HUES64 (cell line): Measurements from ENCODE around the gene FEM1A.
"Not testable (repeated sequence)": the region's sequence is repeated elsewhere in the genome, so short reads cannot be mapped to it uniquely, and the experiment has no call there.

Source experiments
- H3K27ac ChIP-seq: 2 replicates; pipeline ENCODE4 v1.7.0; 2013; ENCODE audit warnings: low read depth, low read length, inconsistent platforms
- H3K27me3 ChIP-seq: 2 replicates; pipeline ENCODE4 v1.6.1; 2013; ENCODE audit warnings: mild to moderate bottlenecking, low read length; ENCODE audit not compliant: insufficient read depth
- H3K36me3 ChIP-seq: 2 replicates; pipeline ENCODE4 v1.6.1; 2013; ENCODE audit warnings: mild to moderate bottlenecking, low read length; ENCODE audit not compliant: insufficient read depth
- H3K4me1 ChIP-seq: 2 replicates; pipeline ENCODE4 v1.6.1; 2013; ENCODE audit warnings: mild to moderate bottlenecking, low read length, moderate library complexity; ENCODE audit not compliant: insufficient read depth
- H3K4me3 ChIP-seq: 2 replicates; pipeline ENCODE4 v1.5.1; 2013; ENCODE audit warnings: mild to moderate bottlenecking, low read length, moderate library complexity
- H3K9ac ChIP-seq: 2 replicates; pipeline ENCODE4 v1.6.1; 2013; ENCODE audit warnings: mild to moderate bottlenecking, low read depth, low read length
- H3K9me3 ChIP-seq: 2 replicates; pipeline ENCODE4 v1.6.1; 2013; ENCODE audit warnings: low read depth, low read length; ENCODE audit not compliant: insufficient read depth
- WGBS: fragments of 150-250, 120-280 bp; methylation state at CpG from one replicate; pipeline ENCODE4 v1.1.7; 2013; ENCODE audit warnings: missing lambda C conversion rate; 5-methylcytosine and 5-hydroxymethylcytosine counted together

Gene FEM1A

GRCh38 chr19:4775627-4776152 lies 15.8 kb upstream of the FEM1A start:
- H3K4me3 ChIP-seq: no peak overlapping the region
- no peak overlapping the region for H3K9ac ChIP-seq
- H3K27ac ChIP-seq: no peak overlapping the region
- H3K27me3 ChIP-seq: no peaks in the 10 kb centered on the region; the same call in 1 of the 2 replicates
- no peaks in the 10 kb centered on the region for H3K4me1 ChIP-seq
- H3K9me3 ChIP-seq: no peaks in the 10 kb centered on the region; the same call in 1 of the 2 replicates
- 65% methylated on average over 5 of the region's 5 CpGs for WGBS
- H3K36me3 ChIP-seq: no peaks in the 10 kb centered on the region

DNA sequence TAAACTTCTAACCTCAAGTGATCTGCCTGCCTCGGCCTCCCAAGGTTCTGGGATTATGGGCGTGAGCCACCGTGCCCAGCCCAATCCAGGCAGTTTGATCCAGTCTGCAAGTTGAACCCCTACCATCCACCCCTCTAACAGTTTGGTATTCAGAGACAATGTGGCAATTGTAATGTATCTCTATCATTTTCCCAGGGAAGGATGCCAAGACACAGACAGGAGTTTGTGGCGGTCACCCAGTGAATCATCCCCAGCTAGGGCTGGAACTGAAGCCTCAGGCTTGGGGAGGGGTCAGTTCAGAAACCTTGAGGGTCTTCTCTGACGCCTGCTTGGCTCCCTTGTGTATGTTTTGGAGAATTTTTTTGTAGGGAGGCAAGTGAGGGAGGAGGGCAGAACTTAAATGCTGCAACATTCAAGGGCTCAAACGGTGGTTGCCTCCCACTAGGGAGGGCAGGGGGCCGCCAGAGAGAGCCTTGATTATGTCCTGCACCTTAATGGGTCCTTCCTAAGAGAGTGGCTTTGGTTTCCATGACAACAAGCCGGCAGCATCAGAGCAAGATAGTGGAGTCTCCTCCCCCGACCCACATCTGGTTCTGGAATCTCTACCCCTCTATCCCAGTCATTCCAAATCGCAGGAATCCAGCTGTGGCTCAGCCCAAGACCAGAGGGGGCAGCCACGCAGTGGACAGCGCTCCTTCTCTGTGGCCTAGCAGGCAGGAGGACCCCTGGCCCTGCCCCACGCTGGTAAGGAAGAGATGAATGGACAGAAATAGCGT lies 14.9 kb upstream of the FEM1A start:
- Histone ChIP-seq H3K27me3 (no peaks in the 10 kb centered on the region; the same call in 1 of the 2 replicates), H3K9ac (no peak overlapping the region), H3K27ac (no peak overlapping the region), H3K9me3 (no peaks in the 10 kb centered on the region; the same call in 1 of the 2 replicates), H3K36me3 (no peaks in the 10 kb centered on the region), H3K4me1 (no peaks in the 10 kb centered on the region), H3K4me3 (no peak overlapping the region)
- WGBS: 50% methylated on average over 14 of the region's 14 CpGs

DNA sequence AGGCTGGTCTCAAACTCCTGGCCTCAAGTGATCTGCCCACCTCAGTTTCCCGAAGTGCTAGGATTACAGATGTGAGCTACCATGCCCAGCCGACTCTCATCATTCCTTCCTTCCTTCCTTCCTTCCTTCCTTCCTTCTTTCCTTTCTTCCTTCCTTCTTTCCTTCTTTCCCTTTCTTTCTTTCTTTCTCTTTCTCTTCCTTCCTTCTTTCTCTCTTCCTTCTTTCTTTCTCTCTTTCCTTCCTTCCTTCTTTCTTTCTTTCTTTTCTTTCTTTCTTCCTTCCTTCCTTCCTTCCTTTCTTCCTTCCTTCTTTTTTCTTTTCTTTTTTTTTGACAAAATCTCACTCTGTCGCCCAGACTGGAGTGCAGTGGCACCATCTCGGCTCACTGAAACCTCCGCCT lies 13.4 kb upstream of the FEM1A start:
- H3K27me3 ChIP-seq, H3K27ac ChIP-seq, H3K4me1 ChIP-seq, H3K4me3 ChIP-seq, H3K9me3 ChIP-seq, H3K9ac ChIP-seq, H3K36me3 ChIP-seq: not testable (repeated sequence)
- WGBS: 83% methylated on average over 5 of the region's 5 CpGs

GRCh38 chr19:4780860-4781259 lies 10.7 kb upstream of the FEM1A start:
- 84% methylated on average over 5 of the region's 6 CpGs for WGBS
- Histone ChIP-seq H3K27me3 (no peaks in the 10 kb centered on the region), H3K4me3 (no peak overlapping the region), H3K36me3 (no peaks in the 10 kb centered on the region), H3K4me1 (no peaks in the 10 kb centered on the region), H3K9me3 (no peaks in the 10 kb centered on the region; the same call in 1 of the 2 replicates), H3K9ac (no peak overlapping the region), H3K27ac (no peak overlapping the region)

DNA sequence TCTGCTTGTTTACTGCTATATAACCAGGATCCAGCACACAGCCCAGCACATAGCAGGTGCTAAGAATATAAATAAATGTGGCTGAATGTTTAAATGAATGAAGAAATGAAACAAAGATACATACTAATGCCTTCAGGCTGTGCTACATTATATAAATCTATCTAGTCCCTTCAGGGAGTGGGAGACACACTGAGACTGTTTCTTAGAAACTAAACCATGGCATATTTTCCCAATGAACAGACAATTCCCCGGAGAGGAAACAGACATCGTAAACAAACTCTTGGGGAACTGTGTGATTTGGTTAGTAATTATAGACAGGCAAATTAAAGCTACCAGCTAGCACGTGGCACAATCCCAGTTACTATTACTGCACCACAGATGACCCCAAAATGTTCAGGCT lies 9.7 kb upstream of the FEM1A start:
- WGBS: 30% methylated on average over 1 of the region's 3 CpGs
- Histone ChIP-seq H3K9ac (no peak overlapping the region), H3K27ac (no peak overlapping the region), H3K36me3 (no peaks in the 10 kb centered on the region), H3K27me3 (no peaks in the 10 kb centered on the region), H3K4me3 (no peak overlapping the region), H3K9me3 (no peaks in the 10 kb centered on the region), H3K4me1 (no peaks in the 10 kb centered on the region)

- H3K9me3 ChIP-seq, H3K4me1 ChIP-seq, H3K27ac ChIP-seq, H3K9ac ChIP-seq, H3K4me3 ChIP-seq, H3K27me3 ChIP-seq, H3K36me3 ChIP-seq: not testable (repeated sequence)
- WGBS: 82% methylated on average over 6 of the region's 6 CpGs
These were observed 5.0 kb upstream of the FEM1A start for GRCh38 chr19:4786412-4787016.

GRCh38 chr19:4792019-4792865 lies 708 bp downstream of the FEM1A start:
- H3K9me3 ChIP-seq, H3K27me3 ChIP-seq, H3K4me1 ChIP-seq: not testable (repeated sequence)
- H3K4me3 ChIP-seq: peak overlapping the region; percentile 82
- H3K27ac ChIP-seq: peak overlapping the region; percentile 78
- peaks cover 39% of the 10 kb centered on the region for H3K36me3 ChIP-seq
- 12% methylated on average over 75 of the region's 75 CpGs for WGBS
- H3K9ac ChIP-seq: peak overlapping the region; percentile 98

DNA sequence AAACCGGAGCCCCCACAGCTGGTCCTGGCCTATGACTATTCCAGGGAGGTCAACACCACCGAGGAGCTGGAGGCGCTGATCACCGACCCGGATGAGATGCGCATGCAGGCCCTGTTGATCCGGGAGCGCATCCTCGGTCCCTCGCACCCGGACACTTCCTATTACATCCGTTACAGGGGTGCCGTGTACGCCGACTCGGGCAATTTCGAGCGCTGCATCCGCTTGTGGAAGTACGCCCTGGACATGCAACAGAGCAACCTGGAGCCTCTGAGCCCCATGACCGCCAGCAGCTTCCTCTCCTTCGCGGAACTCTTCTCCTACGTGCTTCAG lies 1.3 kb downstream of the FEM1A start:
- H3K4me3 ChIP-seq: peak overlapping the region; percentile 82
- not testable (repeated sequence) for H3K9me3 ChIP-seq

DNA sequence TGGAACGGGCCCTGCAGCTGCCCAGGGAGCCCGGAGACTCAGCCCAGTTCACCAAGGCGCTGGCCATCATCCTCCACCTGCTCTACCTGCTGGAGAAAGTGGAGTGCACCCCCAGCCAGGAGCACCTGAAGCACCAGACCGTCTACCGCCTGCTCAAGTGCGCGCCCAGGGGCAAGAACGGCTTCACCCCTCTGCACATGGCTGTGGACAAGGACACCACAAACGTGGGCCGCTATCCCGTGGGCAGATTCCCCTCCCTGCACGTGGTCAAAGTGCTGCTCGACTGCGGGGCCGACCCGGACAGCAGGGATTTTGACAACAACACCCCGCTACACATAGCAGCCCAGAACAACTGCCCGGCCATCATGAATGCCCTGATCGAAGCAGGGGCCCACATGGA lies 1.7 kb downstream of the FEM1A start:
- WGBS: 95% methylated on average over 19 of the region's 19 CpGs
- H3K9me3 ChIP-seq, H3K27me3 ChIP-seq, H3K27ac ChIP-seq, H3K4me3 ChIP-seq, H3K9ac ChIP-seq, H3K4me1 ChIP-seq: not testable (repeated sequence)
- peaks cover 39% of the 10 kb centered on the region for H3K36me3 ChIP-seq

More for the DNA sequence above, 1.3 kb downstream of the FEM1A start:
- peaks cover 39% of the 10 kb centered on the region for H3K36me3 ChIP-seq
- not testable (repeated sequence) for H3K4me1 ChIP-seq, H3K27me3 ChIP-seq, H3K27ac ChIP-seq
- 90% methylated on average over 24 of the region's 24 CpGs for WGBS
- peak overlapping the region; percentile 98; the same call in 1 of the 2 replicates for H3K9ac ChIP-seq

- Histone ChIP-seq H3K36me3 (peaks cover 39% of the 10 kb centered on the region), H3K4me3 (no peak overlapping the region), H3K27ac (no peak overlapping the region), H3K27me3 (no peaks in the 10 kb centered on the region), H3K9ac (no peak overlapping the region), H3K4me1 (peaks cover 3% of the 10 kb centered on the region; the same call in 1 of the 2 replicates), H3K9me3 (no peaks in the 10 kb centered on the region)
- 92% methylated on average over 11 of the region's 11 CpGs for WGBS
These were observed 3.4 kb downstream of the FEM1A start for GRCh38 chr19:4794971-4795370.

DNA sequence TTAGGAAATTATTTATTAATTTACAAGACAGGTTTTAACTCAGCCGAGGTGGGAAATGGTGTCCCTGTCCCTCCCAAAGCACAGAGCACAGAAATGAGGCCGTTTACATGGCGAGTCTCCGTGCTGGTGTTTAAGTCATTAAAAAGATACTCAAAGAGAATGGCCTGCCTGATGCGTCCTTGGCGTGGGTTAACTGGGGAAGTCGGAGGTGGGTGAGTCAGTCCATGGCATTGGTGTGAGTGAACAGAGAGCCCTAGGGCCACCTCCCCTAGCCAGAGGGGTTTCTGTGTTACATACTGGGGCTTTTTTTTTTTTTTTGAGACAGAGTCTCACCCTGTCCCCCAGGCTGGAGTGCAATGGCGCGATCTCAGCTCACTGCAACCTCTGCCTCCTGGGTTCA lies 3.9 kb downstream of the FEM1A start:
- H3K36me3 ChIP-seq: peaks cover 39% of the 10 kb centered on the region
- no peak overlapping the region for H3K9ac ChIP-seq
- H3K4me1 ChIP-seq: peaks cover 3% of the 10 kb centered on the region; the same call in 1 of the 2 replicates
- H3K4me3 ChIP-seq: no peak overlapping the region
- WGBS: 92% methylated on average over 9 of the region's 9 CpGs
- no peak overlapping the region for H3K27ac ChIP-seq
- no peaks in the 10 kb centered on the region for H3K27me3 ChIP-seq
- no peaks in the 10 kb centered on the region for H3K9me3 ChIP-seq
